GM12878 (cell line): ENCODE results near the gene DCAF12. TPM values are rescaled to one million over a fixed set of nuclear protein-coding genes. Genes with fewer than 3 reads are reported as not detected.

Source experiments
- ATAC-seq: fragments of 200-7000 bp; cut with Tn5 transposase; 3 replicates; pipeline ENCODE4 v1.9.1; 2020; ENCODE audit warnings: mild to moderate bottlenecking, moderate library complexity
- BruUV-seq: library from RNA; stranded (reverse); fragments of 400-500 nt; replicated peaks from 2 replicates; lab custom pipeline; 2021; lab: Mats Ljungman, UMichigan
- CTCF ChIA-PET: fragments of 300-600 bp; sonication (Branson Sonifier 250); formaldehyde crosslinking; extraction: SDS; loops from one replicate; lab custom pipeline; 2021; ENCODE audit warnings: inconsistent platforms; lab: Yijun Ruan, JAX
- POLR2A ChIA-PET: fragments of 350-600 bp; formaldehyde crosslinking; extraction: SDS; loops from one replicate; lab custom pipeline; 2021; ENCODE audit warnings: inconsistent platforms; lab: Charles Lee
- RAD21 ChIA-PET: fragments of 300-600 bp; sonication (Branson Sonifier 250); formaldehyde crosslinking; loops from one replicate; lab custom pipeline; 2023; ENCODE audit warnings: antibody characterized with exemption; ENCODE audit not compliant: unreplicated experiment; lab: Charles Lee
- SMC1A ChIA-PET: fragments of 300-600 bp; sonication (Branson Sonifier 250); formaldehyde crosslinking; loops from one replicate; lab custom pipeline; 2023; ENCODE audit not compliant: unreplicated experiment, uncharacterized antibody; lab: Charles Lee
- DNase-seq: peaks from one replicate; pipeline ENCODE4 v3.0.0-alpha.2; 2011; ENCODE audit warnings: low read depth, low spot score
- FAIRE-seq: peaks from 3 replicates; lab custom pipeline; 2011; peaks lifted over from hg19 to GRCh38; lab: Jason Lieb, UNC
- H2AFZ ChIP-seq: 2 replicates; pipeline ENCODE4 v1.6.0; 2011; ENCODE audit warnings: low read depth, low read length, control low read depth; ENCODE audit not compliant: control insufficient read depth
- H3K27ac ChIP-seq: 2 replicates; pipeline ENCODE4 v1.5.1; 2011; ENCODE audit warnings: control low read depth; ENCODE audit not compliant: control insufficient read depth, insufficient read depth
- H3K27me3 ChIP-seq, 2 experiments: replicated peaks in 1 of 2; 2 replicates each; pipeline versions ENCODE4 v1.6.0 to v1.6.1; 2011; ENCODE audit warnings: low read length in 1 of 2; ENCODE audit not compliant: control insufficient read depth in 2 of 2, insufficient read depth in 2 of 2
- H3K36me3 ChIP-seq, 2 experiments: 2 replicates each; pipeline ENCODE4 v1.5.1; 2011; ENCODE audit warnings: low read length in 1 of 2; ENCODE audit not compliant: control insufficient read depth in 2 of 2, insufficient read depth in 2 of 2
- H3K4me1 ChIP-seq: 2 replicates; pipeline ENCODE4 v1.6.1; 2011; ENCODE audit warnings: mild to moderate bottlenecking, low read length, moderate library complexity, mixed read lengths; ENCODE audit not compliant: control insufficient read depth, insufficient read depth
- H3K4me2 ChIP-seq: 2 replicates; pipeline ENCODE4 v1.6.0; 2011; ENCODE audit warnings: control low read depth; ENCODE audit not compliant: control insufficient read depth, insufficient read depth
- H3K4me3 ChIP-seq: fragments of 200-600 bp; sonication (generic); 2 replicates; pipeline ENCODE4 v1.5.1; 2016
- H3K79me2 ChIP-seq: 2 replicates; pipeline ENCODE4 v1.6.0; 2011; ENCODE audit warnings: low read length; ENCODE audit not compliant: control insufficient read depth, insufficient read depth
- H3K9ac ChIP-seq: 2 replicates; pipeline ENCODE4 v1.8.0; 2011; ENCODE audit warnings: low read length, control low read depth, mixed read lengths; ENCODE audit not compliant: control insufficient read depth, insufficient read depth
- H3K9me3 ChIP-seq: replicated peaks from 3 replicates; pipeline ENCODE4 v1.5.1; 2011; ENCODE audit warnings: mild to moderate bottlenecking, low read length; ENCODE audit not compliant: control insufficient read depth, insufficient read depth
- H4K20me1 ChIP-seq: 2 replicates; pipeline ENCODE4 v1.6.0; 2011; ENCODE audit not compliant: control insufficient read depth, insufficient read depth
- BMI1 ChIP-seq: fragments of 450-650 bp; IDR thresholded peaks from 2 replicates; pipeline ENCODE4 v1.6.1; 2016; ENCODE audit warnings: mild to moderate bottlenecking, moderate library complexity, borderline replicate concordance
- CBFB ChIP-seq: IDR thresholded peaks from 2 replicates; pipeline ENCODE4 v1.6.1; 2016; ENCODE audit warnings: antibody characterized with exemption, low read depth
- GATAD2B ChIP-seq: fragments of 450-650 bp; conservative IDR thresholded peaks from 2 replicates; pipeline ENCODE4 v1.6.1; 2017; ENCODE audit warnings: low read depth, mild to moderate bottlenecking, moderate library complexity
- NRF1 ChIP-seq: conservative IDR thresholded peaks from 2 replicates; pipeline ENCODE4 v1.6.1; 2011; ENCODE audit warnings: mild to moderate bottlenecking, low read depth, low read length, improper control_type of control experiment
- SRF ChIP-seq, 2 experiments: IDR thresholded peaks; 2 replicates each; pipeline ENCODE4 v1.6.1; 2011; ENCODE audit warnings: low read depth in 2 of 2, low read length in 2 of 2, mild to moderate bottlenecking in 1 of 2, moderate library complexity in 1 of 2
- TCF12 ChIP-seq: IDR thresholded peaks from 2 replicates; pipeline ENCODE4 v1.6.1; 2011; ENCODE audit warnings: low read depth, mild to moderate bottlenecking, low read length
- WGBS: methylation state at CpG from one replicate; pipeline ENCODE4 v1.1.6; 2016; ENCODE audit warnings: low lambda C conversion rate; ENCODE audit not compliant: insufficient replicate concordance, insufficient coverage; ENCODE audit errors: missing lambda C conversion rate; 5-methylcytosine and 5-hydroxymethylcytosine counted together
- in situ Hi-C: fragments of 300-500 bp; cut with MboI; formaldehyde crosslinking; loops from 9 replicates; pipeline ENCODE4 v1.14.3; 2018; ENCODE audit warnings: mixed read lengths
- intact Hi-C: fragments of 100-400 bp; cut with micrococcal nuclease; formaldehyde crosslinking; loops from one replicate; pipeline ENCODE4 v1.14.2; 2022; ENCODE audit not compliant: unreplicated experiment
- polyA plus RNA-seq, 11 experiments: library from polyadenylated mRNA; depleted of rRNA in 4 of 11; unstranded in 6 of 11; stranded (reverse) in 5 of 11; fragments of >200 nt; fragmentation: Nextera tagmentation in 4 of 11; fragmentation: Illumina TruSeq in 1 of 11; extraction: Ambion mirVana in 4 of 11; extraction: Trizol in 1 of 11; gene quantifications; 1 replicate in 1 of 11; 2 replicates in 10 of 11; pipeline versions ENCODE4 v1.2.1 to v1.2.3, GENCODE V29; 2011 to 2016; ENCODE audit warnings: inconsistent platforms in 2 of 11, missing spikeins in 2 of 11, low read depth in 1 of 11
- total RNA-seq, 4 experiments: library from RNA; depleted of rRNA in 3 of 4; stranded (reverse); fragments of >200 nt in 3 of 4; fragmentation: Illumina TruSeq in 1 of 4; extraction: Trizol in 1 of 4; gene quantifications; 2 replicates each; pipeline versions ENCODE4 v1.2.1 to v1.2.3, GENCODE V29; 2013 to 2021

DCAF12 gene
- total and polyA plus RNA-seq, 10 of the 15 experiments (the other 5 are each of a cell fraction or from before 2014, with no cell fraction given) = 11.7 to 57.6 (median 34.6) TPM

GRCh38 chr9:34169125-34169524 lies 42.6 kb upstream of the DCAF12 start:
- no TSS peak for BruUV-seq
- ATAC-seq = no peak
- SMC1A ChIA-PET = no interaction called here
- POLR2A ChIA-PET = interaction anchor here (0.7 kb wide), 1 partner anchor 29 kb away, joined by 6 read pairs; no protein-coding TSS in a partner anchor
- DNase-seq = no peak
- WGBS = 57% methylated on average over 6 of the region's 6 CpGs
- RAD21 ChIA-PET = no interaction called here
- Histone ChIP-seq H3K4me2 (no peak overlapping the region), H3K79me2 (no peaks in the 10 kb centered on the region), H3K4me1 (no peaks in the 10 kb centered on the region), H3K27ac (no peak overlapping the region), H3K9ac (no peak overlapping the region), H2AFZ (no peak overlapping the region), H3K4me3 (no peak overlapping the region), H3K36me3 (no peaks in the 10 kb centered on the region), H3K27me3 (no peaks in the 10 kb centered on the region), H4K20me1 (no peaks in the 10 kb centered on the region), H3K9me3 (no peaks in the 10 kb centered on the region)
- intact Hi-C loops (no loop called here), in situ Hi-C loops (no loop called here)
- FAIRE-seq = no peak
- CTCF ChIA-PET = interaction anchor here (0.6 kb wide), 1 partner anchor 9 kb away, joined by 3 read pairs; the partner anchor contains the start of gene UBAP1
- TF ChIP-seq NRF1 = no peak

- CTCF ChIA-PET = interaction anchor here (1.5 kb wide), 1 partner anchor 90 kb away, joined by 3 read pairs; no protein-coding TSS in a partner anchor
- Histone ChIP-seq H3K9me3 (no peaks in the 10 kb centered on the region), H3K4me2 (no peak overlapping the region), H3K36me3 (no peaks in the 10 kb centered on the region)
- WGBS = 35% methylated on average over 3 of the region's 3 CpGs
- in situ Hi-C loops (no loop called here), intact Hi-C loops (no loop called here)
- no TSS peak for BruUV-seq
- DNase-seq = no peak
- ATAC-seq = no peak
- TF ChIP-seq CBFB (no peak), GATAD2B (no peak), TCF12 (no peak), BMI1 (no peak), SRF (IDR thresholded peaks at IDR 0.05; ENCODE audit: low read depth in 2 of 2, low read length in 2 of 2) (no peak)
- TF ChIP-seq, all 136 proteins: peak for 0
- ChIA-PET POLR2A (no interaction called here), SMC1A (interaction anchor here (0.6 to 1.1 kb wide), 2 partner anchors 11 to 190 kb away, joined by 3 read pairs; no protein-coding TSS in a partner anchor), RAD21 (no interaction called here)
- H3K79me2 ChIP-seq = no peaks in the 10 kb centered on the region
- no peaks in the 10 kb centered on the region for H4K20me1 ChIP-seq
- no peak overlapping the region for H3K4me3 ChIP-seq
- no peak overlapping the region for H2AFZ ChIP-seq
- no peak for FAIRE-seq
- H3K9ac ChIP-seq = no peak overlapping the region
- H3K4me1 ChIP-seq = no peaks in the 10 kb centered on the region
- no peaks in the 10 kb centered on the region for H3K27me3 ChIP-seq
- H3K27ac ChIP-seq = no peak overlapping the region
Measured at GRCh38 chr9:34163434-34163833, 36.9 kb upstream of the DCAF12 start.
